GM21381 (cell line): ENCODE data around the gene KCNC3.

Source experiments
- ATAC-seq: cut with Tn5 transposase; IDR thresholded peaks from one replicate; pipeline ENCODE4 v1.9.1; 2021; ENCODE audit warnings: mild to moderate bottlenecking, moderate library complexity; ENCODE audit not compliant: unreplicated experiment

The KCNC3 gene

DNA sequence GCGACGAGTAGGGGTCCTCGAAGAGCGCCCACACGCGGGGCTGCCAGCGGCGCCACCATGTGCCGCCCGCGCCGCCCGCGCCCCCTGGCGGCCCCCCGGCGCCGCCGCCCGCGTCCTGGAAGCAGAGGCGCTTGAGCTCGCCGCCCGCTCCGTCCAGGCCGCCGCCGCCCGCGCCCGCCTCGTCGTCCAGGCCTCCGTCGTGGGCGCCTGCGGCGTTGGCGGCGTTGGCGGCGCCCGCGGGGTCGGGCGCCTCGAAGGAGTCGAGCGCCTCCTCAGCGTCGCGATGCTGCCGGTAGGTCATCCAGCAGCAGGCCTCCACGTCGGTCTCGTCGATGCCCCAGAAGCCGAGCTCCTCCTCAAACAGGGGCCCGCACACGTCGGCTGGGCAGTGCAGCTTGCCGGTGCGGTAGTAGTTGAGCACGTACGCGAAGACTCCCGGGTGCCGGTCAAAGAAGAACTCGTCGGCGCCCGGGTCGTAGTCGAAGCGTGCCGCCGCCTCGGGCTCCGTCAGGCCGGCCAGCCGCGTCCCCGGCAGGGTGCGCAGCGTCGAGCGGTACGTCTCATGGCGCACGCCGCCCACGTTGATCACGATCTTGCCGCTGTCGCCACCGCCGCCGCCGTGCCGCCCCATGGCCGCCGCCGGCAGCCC lies 829 bp downstream of the KCNC3 start:
- no peak for ATAC-seq

DNA sequence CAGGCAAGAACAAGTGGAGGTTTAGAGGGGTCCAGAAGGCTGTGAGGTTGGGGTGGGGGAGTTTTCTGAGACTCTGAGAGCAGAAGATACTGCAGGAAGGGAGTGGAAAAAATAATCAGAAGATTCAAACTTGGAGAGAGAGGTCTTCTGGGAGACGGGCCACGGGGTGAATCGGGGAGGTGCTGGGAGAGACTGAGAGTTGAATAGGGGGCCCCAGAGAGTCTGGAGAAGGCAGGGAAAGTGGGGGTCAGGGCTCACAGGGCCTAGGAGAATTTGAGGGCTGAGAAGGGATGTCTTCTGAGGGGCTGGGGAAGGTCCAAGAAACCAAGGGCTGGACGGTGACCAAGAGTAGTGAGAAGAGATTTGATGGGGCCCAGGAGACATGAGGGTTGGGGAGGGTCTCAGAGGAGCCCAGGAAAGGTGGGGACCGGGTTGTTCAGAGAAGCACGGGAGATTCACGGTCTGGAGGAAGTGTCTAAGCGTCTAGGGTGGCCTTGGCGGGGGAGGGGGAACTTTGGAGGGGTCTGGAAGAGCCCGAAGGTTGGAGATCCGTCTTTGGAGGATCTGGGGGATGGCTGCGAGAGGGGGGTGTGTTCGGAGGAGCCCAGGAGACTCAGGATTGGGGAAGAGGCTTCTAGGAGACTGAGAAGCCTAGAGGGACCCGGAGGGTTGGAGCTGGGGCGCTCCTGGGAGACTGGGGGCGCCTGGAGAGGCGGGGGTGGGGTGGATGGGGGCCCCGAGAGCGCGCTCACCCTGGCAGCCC lies 1.5 kb downstream of the KCNC3 start:
- ATAC-seq: no peak

DNA sequence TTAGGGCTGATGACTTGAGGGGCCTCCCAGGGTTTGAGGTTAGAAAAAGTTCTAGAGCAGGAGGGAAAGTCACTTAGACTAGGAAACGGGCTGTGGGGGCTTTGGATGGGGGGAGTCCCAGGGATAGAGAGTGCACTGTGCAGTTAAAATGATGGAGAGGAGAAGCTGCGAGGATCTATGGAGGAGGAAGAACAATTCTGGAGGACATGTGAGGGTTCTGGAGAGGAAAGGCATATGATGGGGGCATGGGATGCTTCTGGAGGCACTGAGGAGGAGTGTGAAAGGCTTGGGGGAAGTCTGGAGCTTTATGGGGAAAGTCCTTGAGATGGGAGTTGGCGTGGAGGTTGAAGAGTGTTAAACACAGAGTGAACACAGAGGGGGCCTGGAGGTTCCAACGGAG lies 2.2 kb downstream of the KCNC3 start:
- no peak for ATAC-seq

DNA sequence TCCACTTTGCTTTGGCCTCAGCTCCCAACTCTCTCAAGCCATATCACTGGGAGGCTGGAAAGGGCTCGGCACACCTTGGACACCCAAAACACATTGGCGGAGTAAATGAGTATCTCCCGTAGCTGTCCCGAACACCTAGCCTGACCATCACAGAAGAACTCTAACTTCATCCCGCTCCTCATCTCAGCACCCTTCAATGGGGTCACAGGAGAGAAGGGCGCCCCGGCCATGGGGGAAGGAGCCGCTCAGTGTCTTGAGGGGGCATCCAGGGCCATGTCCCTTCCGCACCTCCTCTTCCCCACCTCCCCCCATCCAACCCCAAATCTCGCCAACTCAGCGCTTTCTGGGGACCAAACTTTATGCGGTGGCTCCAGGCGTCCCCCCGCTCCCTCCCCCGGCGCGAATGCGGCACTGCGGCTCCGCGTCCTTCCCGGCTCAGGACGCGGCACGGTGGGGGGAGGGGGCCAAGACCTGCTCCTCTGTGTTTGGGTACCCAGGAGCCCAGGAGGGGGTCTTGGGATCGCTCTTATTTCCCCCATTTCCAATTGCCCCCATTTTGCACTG lies 3.0 kb downstream of the KCNC3 start:
- no peak for ATAC-seq

DNA sequence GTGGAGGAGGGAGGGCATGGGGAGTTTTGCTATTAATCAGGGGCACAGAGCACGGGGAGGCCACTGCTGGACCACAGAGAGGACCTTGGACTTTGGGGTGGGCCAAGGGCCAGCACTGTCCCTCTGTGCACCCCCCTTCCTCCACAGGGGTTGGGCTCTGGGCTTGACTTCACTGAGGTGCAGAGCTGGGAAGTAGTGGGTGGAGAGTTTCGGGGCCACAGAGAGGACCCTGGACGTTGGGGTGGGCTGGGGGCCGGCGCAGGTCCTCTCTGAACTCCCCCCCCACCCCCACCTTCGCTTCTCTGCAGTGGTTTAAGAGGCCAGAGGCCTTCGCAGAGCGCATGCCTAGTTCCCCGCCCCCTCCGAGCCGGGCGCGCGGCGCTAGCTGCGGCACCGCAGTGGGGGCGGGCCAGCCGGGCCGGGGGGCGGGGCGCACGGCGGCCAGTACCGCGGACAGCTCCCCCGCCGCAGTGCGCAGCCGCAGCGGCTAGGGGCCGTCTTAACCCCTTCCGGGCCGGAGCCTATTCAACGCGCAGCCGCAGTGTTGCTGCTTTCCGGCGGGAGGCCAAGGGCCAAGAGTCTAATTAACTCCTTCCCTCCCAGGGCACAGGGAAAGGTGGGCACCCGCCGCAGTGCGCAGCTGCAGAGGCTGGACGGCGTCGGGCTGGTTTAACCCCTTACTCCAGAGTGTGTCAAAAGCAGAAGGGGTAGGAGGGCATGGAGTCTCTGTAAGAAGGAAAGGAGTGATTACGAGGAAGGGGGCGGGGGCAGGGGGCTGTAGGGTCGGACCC lies 3.7 kb downstream of the KCNC3 start:
- no peak for ATAC-seq

DNA sequence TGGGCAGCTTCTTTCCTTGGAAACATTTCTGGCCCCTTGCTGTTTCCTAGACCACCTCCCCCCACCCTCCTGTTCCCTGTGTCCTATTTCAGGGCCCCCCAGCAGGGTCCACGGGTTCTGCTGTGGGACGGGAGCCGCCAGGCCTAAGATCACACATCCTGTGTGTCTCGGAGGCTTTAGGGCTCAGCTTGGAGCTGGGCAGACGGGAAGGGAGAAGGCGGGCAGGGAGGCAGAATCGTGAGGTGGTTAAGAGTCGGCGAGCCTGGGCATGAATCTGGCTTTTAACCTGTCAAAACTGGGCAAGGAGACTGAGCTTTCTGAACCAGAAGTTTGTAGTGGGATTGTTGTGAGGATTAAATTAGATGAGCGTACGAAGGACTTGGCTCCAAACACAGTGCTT lies 4.8 kb downstream of the KCNC3 start:
- no peak for ATAC-seq

DNA sequence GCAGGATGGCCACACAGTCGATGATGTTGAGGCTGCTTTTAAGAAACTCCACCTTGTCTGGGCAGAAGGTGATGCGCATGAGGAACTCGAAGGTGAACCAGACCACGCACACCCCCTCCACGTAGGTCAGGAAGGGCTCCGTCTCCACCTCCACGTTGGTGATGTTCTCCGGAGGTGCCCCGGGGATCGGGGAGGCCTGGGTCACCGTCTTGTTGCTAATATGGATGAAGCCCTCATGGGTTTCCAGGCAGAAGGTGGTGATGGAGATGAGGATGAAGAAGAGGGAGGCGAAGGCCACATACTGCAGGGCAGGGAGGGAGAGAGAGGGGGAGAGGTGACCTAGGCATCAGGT lies 5.4 kb downstream of the KCNC3 start:
- no peak for ATAC-seq

DNA sequence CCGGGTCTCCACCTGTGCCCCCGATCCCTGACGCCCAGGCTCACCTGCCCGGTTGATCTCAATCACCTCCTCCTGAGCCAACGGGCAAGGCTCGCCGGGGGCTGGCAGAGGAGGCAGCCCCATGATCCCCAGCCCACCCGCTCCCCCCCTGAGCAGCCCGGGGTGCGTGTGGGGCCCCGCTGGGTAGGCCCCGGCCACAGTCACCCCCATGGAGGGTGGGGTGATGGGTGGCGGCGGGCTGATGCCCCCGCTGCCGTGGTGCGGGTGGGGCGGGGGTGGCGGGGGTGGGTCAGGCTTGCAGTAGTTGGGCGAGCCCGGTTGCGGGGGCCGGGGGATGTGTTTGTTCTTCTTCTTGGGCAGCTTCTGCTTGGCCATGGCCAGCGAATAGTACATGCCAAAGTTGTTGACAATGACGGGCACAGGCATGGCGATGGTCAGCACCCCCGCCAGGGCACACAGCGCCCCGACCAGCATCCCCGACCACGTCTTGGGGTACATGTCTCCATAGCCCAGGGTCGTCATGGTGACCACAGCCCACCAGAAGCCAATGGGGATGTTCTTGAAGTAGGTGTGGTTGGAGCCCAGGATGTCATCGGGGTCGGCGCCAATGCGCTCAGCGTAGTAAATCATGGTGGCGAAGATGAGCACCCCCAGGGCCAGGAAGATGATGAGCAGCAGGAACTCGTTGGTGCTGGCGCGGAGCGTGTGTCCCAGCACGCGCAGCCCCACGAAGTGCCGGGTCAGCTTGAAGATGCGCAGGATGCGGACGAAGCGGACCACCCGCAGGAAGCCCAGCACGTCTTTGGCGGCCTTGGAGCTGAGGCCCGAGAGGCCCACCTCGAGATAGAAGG lies 6.0 kb downstream of the KCNC3 start:
- ATAC-seq: no peak

DNA sequence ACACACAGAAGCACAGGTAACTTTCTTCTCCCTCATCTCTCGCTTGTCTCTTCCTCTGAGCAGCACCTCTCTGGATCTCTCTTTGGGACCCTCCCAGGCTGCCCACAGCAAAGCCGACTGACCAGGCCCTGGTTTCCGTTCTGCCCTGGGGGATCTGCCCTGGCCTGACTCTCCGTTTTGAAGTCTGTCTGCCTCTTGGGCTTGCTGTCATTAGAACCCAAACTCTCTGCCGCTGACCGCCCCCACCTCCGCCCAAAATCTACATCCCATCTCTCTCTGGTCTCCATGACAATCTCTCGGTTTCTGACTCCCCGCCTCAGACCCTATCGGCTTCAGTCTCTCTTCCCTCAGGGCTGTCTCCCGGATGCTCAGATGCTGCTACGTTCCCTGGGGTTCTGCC lies 6.9 kb downstream of the KCNC3 start:
- no peak for ATAC-seq

DNA sequence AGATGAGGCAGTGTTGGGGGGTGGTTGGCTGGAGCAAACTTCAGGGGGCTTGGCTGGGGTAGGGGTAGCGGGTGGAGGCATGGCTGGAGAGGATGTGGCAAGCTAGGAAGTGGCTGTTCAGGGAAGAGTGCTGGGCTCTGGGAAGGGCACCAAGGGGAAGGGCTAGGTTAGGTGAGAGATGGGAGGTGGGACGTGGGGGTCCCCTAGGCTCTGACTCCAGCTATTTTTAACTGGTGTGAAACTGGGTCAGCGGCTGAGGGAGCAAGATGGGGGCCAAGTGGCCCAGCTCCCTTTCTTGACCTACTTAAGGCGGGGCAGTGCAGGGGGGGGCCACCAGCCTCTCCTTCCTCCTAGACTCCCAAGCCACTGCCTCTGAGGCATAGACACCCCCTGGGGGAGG lies 7.3 kb downstream of the KCNC3 start:
- no peak for ATAC-seq

DNA sequence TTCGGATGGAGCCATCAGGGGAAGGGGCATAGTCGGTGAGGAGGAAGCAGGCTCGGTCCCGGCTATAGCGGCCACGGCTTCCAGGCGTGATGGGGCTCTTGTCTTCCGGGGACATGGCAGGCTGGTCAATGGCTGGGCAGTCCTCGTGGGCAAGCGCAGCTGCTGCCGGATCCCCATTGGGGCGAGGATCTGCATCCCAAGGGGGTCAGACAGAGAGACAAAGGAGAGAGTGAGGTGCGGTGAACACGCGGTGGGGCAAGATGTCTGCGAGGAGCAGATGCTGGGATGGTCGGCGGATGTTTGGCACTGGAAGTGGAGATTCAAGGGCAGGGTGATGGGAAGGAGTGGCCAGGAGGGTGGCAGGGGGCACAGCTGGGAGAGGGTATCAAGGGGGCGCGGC lies 8.6 kb downstream of the KCNC3 start:
- no peak for ATAC-seq

DNA sequence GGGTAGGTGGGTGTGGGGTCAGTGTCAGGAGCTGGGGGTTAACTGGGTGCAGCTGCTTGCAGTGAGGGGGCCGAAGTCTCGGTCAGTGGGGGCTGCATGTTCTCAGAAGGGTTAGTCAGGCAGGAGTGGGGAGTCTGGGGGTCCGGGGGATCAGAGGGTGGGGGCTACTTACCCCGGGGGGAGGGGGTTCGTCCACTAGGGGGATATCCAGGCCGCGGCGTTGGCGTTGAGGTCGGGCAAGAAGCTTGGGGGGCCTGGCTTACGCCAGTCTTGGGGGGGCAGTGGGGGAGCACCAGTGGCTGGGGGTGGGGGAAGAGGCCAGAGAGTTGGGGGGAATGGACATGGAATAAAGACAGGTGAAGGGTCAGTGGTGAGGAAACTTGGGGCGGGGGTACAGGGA lies 9.1 kb downstream of the KCNC3 start:
- no peak for ATAC-seq

DNA sequence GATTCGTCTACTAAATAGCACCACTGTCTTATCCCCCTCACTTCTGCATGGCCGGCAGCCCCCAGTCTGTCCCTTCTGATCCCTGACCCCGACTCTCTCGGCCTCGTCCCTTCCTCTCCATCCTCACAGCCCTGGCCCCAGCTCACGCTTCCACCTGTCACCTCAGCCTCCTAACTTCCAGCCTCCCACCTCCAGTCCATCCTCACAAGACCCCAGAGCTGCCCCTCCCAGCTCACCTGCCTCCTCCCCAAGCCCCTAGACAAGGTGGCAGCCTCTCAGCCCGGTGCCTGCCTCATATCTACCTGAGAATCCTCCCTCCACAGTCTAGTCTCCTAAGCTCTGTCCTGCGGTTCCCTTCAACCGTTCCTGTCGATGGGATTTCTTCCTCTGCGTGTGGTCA lies 10.0 kb downstream of the KCNC3 start:
- no peak for ATAC-seq

DNA sequence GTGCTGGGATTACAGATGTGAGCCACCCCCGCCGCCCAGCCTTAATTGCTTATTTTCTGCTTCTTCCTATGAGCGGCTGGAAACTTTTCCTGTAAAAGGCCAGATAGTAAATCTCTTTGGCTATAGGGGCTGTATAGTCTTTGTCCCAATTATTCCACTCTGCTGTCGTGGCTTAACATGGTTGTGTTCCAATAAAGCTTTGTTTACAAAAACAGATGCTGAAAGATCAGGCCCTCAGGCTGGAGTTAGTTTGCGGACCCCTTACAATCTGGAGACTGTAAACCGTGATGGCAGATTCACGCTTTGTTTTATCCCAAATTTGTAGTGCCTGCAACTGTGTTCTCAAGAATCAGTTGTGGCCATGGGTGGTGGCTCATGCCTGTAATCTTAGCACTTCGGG lies 10.7 kb downstream of the KCNC3 start:
- ATAC-seq: no peak

DNA sequence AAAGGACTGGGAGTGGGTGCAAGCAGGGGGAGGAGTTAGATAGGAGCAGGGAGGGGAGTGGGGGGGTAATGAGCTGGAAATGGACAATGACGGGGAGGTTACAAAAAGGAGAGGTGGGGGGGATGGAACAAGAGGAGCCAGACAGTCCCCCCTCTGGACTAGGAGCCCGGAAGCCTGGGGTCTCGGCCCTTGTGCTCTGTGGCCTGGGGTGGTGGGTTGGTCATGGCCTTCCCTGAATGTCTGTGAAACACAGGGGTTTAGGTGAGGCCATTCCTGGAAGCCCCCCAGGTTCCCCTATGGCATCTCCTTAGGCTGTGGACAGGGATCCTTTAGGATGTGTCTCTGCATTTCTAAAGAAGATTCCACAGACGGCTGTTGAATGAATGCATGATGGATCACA lies 12.1 kb downstream of the KCNC3 start:
- ATAC-seq: no peak

DNA sequence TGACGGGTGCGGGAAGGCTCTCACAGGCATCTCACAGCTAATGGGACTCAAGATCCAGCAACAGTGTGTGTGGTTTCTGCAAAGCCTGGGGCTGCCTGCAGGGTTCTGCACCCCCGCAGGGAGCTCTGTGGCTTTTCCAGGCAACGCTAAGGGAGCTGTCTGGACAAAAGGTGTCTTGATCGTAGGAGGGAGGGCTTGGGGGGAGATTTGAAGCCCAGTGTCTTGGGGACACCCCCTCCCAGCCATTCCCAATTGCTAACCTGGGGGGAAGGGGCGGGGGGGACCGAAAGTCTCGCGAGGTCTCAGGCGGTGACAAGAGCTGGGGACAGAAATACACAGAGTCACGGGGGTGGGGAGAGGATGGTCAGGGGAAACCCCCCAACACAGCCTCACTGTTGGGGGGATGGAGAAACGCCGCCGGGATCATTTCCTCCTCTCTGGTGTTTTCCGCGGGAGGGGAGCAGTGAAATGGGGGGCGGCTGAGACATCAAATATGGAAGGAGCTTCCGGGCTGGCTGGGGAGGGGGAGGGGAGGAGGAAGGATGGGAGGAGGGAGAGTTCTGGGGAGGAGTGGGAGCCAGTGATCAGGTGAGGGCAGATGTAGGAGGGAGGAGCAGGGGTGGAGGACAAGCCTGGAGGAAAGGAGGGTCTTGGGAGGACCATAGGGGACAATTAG lies 13.3 kb downstream of the KCNC3 start:
- ATAC-seq: no peak

DNA sequence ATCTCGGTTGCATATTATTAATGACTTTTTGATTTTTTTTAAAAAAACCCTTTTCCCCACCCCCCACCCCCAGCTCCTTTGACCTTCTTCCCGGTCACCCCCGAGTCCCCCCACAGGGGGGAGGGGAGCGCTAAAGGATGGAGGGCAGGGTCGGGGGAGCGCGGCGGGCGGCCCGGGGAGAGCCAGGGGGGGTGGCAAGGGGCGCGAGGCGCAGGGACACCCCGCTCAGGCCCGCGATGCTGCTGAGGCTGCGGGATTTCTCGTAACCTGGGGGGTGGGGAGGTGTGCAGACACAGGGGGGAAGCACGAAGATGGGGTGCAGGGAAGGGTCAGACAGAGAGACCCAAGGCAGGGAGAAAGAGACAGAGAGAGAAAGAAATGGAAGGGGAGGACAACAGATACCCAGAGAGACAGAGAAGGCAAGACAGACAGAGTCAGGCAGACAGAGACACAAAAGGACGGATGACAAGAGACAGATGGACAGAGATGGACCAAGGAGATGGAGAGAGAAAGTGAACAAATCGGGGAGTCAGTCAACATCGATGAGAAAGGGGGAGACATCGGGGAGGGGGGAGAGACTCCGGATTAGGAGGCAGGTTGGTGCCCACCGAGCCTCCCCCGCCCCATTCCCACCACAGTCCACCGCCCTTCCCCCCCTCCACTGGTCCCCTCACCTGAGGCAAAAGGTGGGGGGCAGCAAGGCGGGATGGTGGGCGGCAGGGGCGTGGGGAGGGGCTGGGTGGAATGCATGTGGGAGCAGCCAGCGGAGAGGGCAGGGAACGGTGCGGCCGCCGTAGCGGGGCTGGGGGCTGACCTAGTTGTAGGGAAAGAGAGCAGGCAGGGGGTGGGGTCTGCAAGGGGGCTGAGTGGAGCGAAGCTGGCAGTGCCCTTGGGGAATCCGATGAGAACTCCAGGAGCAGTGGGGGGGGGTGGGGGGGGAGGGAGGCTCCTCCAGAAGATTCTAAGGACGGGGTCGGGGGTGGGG lies 14.2 kb downstream of the KCNC3 start:
- no peak for ATAC-seq

DNA sequence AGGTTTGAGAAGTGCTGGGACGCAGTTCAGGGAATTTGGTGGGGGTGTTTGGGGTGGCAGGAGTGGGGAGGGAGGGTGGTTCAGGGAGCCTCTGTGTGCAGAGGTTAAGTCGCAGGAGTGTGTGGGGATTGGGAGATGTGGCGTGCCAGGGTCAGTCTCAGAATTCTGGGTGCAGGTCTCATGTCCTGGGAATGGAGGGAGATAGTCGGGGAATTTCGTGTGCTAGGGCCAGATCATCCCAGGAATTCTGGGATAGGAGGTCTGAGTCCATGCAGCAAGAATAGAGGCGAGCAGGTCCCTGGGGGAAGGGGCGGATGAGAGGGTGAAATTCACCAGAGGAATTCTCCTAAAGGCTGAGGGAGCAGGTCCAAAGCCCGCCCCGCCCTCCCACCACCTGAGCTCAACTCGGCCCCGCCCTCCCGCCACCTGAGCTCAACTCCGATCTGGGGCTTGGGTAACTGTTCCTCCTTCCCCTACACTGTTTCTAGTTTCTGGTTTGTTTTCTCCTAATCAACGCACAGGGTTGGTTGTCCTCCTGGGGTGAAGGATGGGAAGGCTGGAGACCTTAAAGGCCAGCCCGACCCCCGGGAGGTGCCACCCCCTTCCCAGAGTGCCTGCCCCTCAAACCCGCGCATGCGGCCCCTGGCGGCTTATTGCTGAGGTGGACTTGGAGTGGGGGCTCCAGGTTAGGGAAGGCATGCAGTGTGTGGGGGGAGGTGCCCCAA lies 15.2 kb downstream of the KCNC3 start:
- ATAC-seq: no peak
